ENCODE data around the gene ITPR2. TPM values are rescaled to one million over a fixed set of nuclear protein-coding genes. Genes with fewer than 3 reads are reported as not detected.

Gene ITPR2
- total RNA-seq, 2 experiments from 2014 or later, result 25.6 to 44.7 TPM

DNA sequence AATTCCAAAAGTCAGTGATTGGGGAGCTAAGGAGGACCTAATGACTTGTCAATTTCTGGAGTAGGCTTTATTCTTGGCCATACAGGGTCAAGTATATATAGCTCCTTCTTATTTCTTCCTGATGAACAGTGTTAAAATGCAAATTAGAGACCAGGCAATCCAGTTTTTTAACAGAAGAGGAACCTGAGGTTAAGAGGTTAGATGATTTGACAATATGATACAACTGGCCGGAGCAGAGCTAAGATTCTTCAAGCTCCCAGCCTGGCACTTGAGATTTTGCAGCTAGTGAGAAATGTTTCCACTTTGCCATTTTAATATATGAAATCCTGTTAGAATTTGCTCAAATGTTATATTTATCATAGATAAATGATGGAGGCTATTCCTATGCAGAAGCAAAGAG, 433.6 kb downstream of the ITPR2 start:
- Histone ChIP-seq H3K4me2 (ENCODE audit: low read length) (no peak overlapping the region), H4K20me1 (ENCODE audit: insufficient read depth, low read length) (no peaks in the 10 kb centered on the region), H2AFZ (ENCODE audit: low read length) (no peak overlapping the region), H3K27ac (ENCODE audit: low read depth, low read length, poor library complexity, severe bottlenecking) (no peak overlapping the region), H3K36me3 (ENCODE audit: insufficient read depth, low read length) (no peaks in the 10 kb centered on the region), H3K4me1 (ENCODE audit: insufficient read depth, low read length, poor library complexity, severe bottlenecking) (no peaks in the 10 kb centered on the region), H3K9me3 (ENCODE audit: low read length) (no peaks in the 10 kb centered on the region), H3K9me2 (ENCODE audit: insufficient read depth, low read length) (no peaks in the 10 kb centered on the region), H3K79me2 (ENCODE audit: insufficient read depth, low read depth, low read length) (no peaks in the 10 kb centered on the region), H3K4me3 (ENCODE audit: low read depth, low read length, poor library complexity, severe bottlenecking) (no peak overlapping the region)
- ChIA-PET POLR2A (interaction anchor here (0.6 kb wide), 1 partner anchor 156 kb away, joined by 3 read pairs; no protein-coding TSS in a partner anchor), CTCF (ENCODE audit: unreplicated experiment) (no interaction called here)
- no TSS peak for BruUV-seq (replicated peaks)
- TF ChIP-seq, protein P1, sequence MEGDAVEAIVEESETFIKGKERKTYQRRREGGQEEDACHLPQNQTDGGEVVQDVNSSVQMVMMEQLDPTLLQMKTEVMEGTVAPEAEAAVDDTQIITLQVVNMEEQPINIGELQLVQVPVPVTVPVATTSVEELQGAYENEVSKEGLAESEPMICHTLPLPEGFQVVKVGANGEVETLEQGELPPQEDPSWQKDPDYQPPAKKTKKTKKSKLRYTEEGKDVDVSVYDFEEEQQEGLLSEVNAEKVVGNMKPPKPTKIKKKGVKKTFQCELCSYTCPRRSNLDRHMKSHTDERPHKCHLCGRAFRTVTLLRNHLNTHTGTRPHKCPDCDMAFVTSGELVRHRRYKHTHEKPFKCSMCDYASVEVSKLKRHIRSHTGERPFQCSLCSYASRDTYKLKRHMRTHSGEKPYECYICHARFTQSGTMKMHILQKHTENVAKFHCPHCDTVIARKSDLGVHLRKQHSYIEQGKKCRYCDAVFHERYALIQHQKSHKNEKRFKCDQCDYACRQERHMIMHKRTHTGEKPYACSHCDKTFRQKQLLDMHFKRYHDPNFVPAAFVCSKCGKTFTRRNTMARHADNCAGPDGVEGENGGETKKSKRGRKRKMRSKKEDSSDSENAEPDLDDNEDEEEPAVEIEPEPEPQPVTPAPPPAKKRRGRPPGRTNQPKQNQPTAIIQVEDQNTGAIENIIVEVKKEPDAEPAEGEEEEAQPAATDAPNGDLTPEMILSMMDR (conservative IDR thresholded peaks at IDR 0.05; ENCODE audit: low read length), result no peak
- TF ChIP-seq EZH2phosphoT487 (IDR thresholded peaks at IDR 0.05; ENCODE audit: borderline replicate concordance, low read depth, low read length), result no peak
- DNase-seq (ENCODE audit: low spot score), result no peak
- intact Hi-C loops (cut with micrococcal nuclease; ENCODE audit: unreplicated experiment), result no loop called here

DNA sequence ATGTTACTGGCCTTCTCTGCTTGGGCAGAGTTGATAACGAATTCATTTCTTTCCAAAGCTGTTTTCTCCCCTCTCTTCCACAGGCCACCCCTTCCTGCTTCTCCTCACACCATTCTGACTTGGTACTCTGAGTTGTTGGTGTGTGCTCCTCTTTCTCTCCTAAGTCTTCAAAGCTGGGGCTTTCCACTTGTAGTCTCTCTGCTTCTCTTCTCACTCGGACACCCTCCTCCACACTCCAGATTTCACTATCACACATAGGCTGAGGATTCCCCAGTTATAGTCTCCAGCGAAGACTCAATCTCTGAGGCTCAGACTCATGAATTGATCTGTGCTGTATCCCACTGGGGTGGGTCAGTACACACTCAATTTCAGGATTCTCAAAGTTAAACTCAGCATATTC, 436.6 kb downstream of the ITPR2 start:
- Histone ChIP-seq H3K4me3 (ENCODE audit: low read depth, low read length, poor library complexity, severe bottlenecking) (no peak overlapping the region), H3K9me2 (ENCODE audit: insufficient read depth, low read length) (no peaks in the 10 kb centered on the region), H3K4me1 (ENCODE audit: insufficient read depth, low read length, poor library complexity, severe bottlenecking) (no peaks in the 10 kb centered on the region), H3K9me3 (ENCODE audit: low read length) (no peaks in the 10 kb centered on the region), H3K79me2 (ENCODE audit: insufficient read depth, low read depth, low read length) (no peaks in the 10 kb centered on the region), H2AFZ (ENCODE audit: low read length) (no peak overlapping the region), H3K27ac (ENCODE audit: low read depth, low read length, poor library complexity, severe bottlenecking) (no peak overlapping the region), H3K36me3 (ENCODE audit: insufficient read depth, low read length) (no peaks in the 10 kb centered on the region), H3K4me2 (ENCODE audit: low read length) (no peak overlapping the region), H4K20me1 (ENCODE audit: insufficient read depth, low read length) (no peaks in the 10 kb centered on the region)
- CTCF ChIA-PET (ENCODE audit: unreplicated experiment), result no interaction called here
- intact Hi-C loops (cut with micrococcal nuclease; ENCODE audit: unreplicated experiment), result no loop called here
- POLR2A ChIA-PET, result interaction anchor here (0.7 to 1.4 kb wide), 3 partner anchors 11 to 25 kb away, joined by 3 read pairs; no protein-coding TSS in a partner anchor
- BruUV-seq (replicated peaks), result no TSS peak
- no peak for DNase-seq (ENCODE audit: low spot score)
- TF ChIP-seq EZH2phosphoT487 (IDR thresholded peaks at IDR 0.05; ENCODE audit: borderline replicate concordance, low read depth, low read length), result no peak
- TF ChIP-seq, protein P1 (conservative IDR thresholded peaks at IDR 0.05; ENCODE audit: low read length), result no peak

DNA sequence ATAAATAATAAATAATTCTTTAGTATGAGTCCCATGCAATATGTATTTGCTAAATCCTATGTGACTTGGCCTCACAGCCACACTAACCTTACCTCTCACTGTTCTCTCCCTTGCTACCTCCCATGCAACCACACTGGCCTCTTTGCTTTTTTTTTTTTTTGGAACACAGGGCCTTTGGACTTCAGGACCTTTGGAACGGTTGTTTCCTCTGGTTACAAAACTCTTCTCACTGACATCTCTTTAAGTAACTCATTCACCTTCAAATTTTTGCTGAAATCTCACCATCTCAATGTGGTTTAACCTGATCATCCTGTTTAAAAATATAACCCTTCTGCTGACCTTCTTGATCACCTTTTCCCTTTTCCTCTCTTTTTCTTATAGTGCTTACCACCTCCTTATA, 443.7 kb downstream of the ITPR2 start:
- DNase-seq (ENCODE audit: low spot score), result no peak
- H3K9me3 ChIP-seq (ENCODE audit: low read length), result no peaks in the 10 kb centered on the region
- H3K4me3 ChIP-seq (ENCODE audit: low read depth, low read length, poor library complexity, severe bottlenecking), result no peak overlapping the region
- BruUV-seq (replicated peaks), result no TSS peak
- H3K27ac ChIP-seq (ENCODE audit: low read depth, low read length, poor library complexity, severe bottlenecking), result no peak overlapping the region
- H3K4me2 ChIP-seq (ENCODE audit: low read length), result no peak overlapping the region
- ChIA-PET CTCF (ENCODE audit: unreplicated experiment) (no interaction called here), POLR2A (no interaction called here)
- H3K9me2 ChIP-seq (ENCODE audit: insufficient read depth, low read length), result no peaks in the 10 kb centered on the region
- no peaks in the 10 kb centered on the region for H3K4me1 ChIP-seq (ENCODE audit: insufficient read depth, low read length, poor library complexity, severe bottlenecking)
- no peaks in the 10 kb centered on the region for H3K79me2 ChIP-seq (ENCODE audit: insufficient read depth, low read depth, low read length)
- H3K36me3 ChIP-seq (ENCODE audit: insufficient read depth, low read length), result no peaks in the 10 kb centered on the region
- intact Hi-C loops (cut with micrococcal nuclease; ENCODE audit: unreplicated experiment), result no loop called here
- H4K20me1 ChIP-seq (ENCODE audit: insufficient read depth, low read length), result no peaks in the 10 kb centered on the region
- H2AFZ ChIP-seq (ENCODE audit: low read length), result no peak overlapping the region
- TF ChIP-seq, protein P1 (conservative IDR thresholded peaks at IDR 0.05; ENCODE audit: low read length), result no peak
- TF ChIP-seq EZH2phosphoT487 (IDR thresholded peaks at IDR 0.05; ENCODE audit: borderline replicate concordance, low read depth, low read length), result no peak
